Hematopoietic multipotent progenitor cell treated with erythropoietin and hydrocortisone succinate and interleukin-3 and kit ligand, for 15 days (in vitro differentiated cells): Measurements from ENCODE around the gene CCR4.
"Not testable (repeated sequence)": the region's sequence is repeated elsewhere in the genome, so short reads cannot be mapped to it uniquely, and the experiment has no call there.

ENCODE experiments used
- DNase-seq: peaks from one replicate; pipeline ENCODE4 v3.0.0-alpha.2; 2015; ENCODE audit warnings: low spot score

Gene CCR4

DNA sequence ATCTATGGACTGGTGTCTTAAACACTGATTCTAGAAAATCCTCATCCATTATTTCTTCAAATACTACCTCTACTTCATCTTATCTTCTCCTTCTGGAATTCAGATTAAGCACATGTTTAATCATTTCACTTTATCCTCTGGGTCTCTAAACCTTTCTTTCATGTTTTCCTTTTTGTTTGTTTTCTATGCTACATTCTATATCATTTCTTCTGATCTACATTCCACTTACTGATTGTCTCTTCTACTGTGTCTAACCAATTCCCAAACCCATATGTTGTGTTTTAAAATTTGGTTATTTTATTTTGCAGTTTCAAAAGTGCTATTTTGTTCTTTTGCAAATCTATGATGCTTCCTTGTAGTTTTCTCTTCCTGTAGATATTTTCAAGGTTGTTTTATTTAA lies 31.7 kb downstream of the CCR4 start:
- no peak for DNase-seq

DNA sequence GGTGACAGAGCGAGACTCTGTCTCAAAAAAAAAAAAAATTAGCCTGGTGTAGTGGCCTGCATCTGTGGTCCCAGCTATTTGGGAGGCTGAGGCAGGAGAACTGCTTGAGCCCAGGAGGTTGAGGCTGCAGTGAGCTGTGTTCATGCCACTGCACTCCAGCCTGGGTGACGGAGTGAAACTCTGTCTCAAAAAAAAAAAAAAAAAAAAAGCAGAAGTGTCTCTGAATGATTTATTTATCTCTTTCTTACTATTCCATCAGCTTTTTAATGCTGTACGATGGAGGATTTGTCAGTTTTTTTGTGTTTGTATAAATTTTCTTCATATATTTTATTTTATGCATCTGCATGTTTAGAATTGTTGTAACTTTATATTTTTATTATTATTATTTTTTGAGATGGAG lies 33.5 kb downstream of the CCR4 start:
- DNase-seq, result not testable (repeated sequence)

DNA sequence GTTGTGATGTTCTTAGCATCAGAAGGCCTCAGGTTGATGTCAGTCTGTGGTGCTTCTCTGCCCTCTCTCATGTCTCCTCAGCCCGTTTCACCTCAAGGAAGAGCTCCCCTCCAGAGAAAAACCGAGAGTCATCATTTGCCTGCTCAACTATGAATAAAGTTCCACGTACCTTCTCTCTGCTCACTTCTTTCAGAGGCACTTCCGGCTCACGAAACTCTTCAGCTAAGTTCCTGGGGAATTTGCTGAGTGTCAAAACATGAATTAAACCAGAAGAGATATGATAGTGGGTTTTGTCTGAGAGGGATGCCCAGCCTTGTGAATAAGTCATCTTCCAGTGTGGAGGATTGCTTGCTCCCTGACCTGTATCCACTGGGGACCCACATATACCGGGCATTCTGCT lies 37.7 kb downstream of the CCR4 start:
- no peak for DNase-seq

DNA sequence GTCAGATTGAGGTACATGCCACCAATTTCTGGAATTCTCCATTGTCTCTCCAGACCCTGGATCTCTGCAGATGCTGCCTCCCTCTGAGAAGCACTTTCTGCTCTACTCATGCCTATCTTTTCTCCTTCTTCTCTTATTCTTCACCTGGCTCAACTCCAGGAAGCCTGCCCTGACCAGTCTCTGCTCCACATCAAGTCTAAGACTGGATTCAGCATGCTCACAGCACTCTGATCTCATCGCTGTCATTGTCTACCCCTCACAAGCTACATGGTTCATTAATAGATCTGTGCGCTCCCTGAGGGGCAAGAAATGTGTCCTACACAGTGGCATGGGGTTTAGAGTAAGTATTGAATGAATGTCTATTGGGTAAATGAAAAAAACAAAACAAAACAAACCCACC lies 38.7 kb downstream of the CCR4 start:
- DNase-seq, result no peak

DNA sequence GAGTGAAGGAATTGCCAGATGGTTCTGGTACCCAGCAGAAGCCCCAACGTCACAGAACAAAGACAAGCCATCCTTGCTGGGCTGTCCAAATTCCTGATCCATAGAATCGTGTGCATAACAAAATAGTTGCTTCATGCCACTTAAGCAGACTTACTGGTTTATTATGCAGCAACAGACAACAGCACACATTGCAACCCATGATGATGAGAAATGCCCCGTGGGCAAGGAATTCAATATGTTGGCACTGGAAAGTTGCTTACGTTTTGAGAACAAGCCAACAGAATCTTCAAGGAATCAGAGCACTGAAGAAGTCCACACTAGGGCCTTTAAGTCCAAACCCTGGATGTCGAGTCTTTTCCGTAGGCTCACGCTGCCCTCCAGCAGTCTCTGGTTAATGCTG lies 40.3 kb downstream of the CCR4 start:
- no peak for DNase-seq

DNA sequence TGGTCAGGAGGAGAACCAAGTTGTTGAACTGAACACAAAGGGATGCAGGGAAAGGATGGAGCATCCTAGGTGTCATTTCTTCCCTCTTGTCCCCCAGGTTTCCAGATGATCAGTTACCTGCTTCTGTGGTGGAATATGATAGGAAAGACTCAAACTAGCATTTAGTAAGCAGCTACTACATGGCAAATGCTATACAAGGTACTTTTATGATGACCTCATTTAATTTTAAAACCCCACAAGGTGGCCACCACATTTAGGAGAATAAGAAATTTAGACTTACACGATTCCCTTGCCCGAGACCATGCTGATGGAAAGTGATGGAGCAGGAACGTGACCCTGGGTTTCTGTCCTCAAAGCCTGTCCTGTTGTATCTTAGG lies 40.9 kb downstream of the CCR4 start:
- DNase-seq, result no peak

DNA sequence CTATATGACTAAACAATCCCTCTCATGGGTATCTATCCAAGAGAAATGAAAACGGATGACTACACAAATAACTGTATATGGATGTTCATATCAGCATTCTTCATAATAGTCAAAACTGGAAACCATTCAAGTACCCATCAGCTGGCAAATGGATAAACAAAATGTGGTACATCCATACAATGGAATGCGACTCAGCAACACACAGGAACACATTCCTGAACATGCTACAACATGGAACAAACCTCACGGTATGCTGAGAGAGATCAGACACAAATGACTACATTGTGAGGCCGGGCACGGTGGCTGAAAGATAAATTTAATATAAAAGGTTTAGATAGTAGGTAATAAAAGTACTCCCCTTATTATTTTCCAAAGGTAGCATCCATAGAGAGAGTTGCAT lies 42.6 kb downstream of the CCR4 start:
- no peak for DNase-seq

DNA sequence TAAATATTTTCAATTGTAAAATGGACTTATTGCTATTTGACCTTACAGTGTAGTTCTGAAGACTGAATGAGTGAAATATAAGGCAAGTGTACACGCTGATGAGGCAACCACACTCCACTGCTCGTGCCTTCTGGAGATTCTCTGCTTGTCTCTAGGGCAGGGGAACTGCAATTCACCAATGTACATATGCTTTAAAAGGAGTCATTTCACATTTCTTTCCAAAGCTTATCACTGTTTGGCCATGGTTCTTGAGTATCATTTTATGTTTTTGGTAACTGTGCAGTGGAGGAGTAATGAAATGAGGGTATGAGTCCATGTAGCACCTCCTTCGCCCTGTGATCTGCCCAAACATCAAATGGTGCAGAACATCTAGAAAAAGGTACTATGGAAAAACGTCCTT lies 43.7 kb downstream of the CCR4 start:
- no peak for DNase-seq

DNA sequence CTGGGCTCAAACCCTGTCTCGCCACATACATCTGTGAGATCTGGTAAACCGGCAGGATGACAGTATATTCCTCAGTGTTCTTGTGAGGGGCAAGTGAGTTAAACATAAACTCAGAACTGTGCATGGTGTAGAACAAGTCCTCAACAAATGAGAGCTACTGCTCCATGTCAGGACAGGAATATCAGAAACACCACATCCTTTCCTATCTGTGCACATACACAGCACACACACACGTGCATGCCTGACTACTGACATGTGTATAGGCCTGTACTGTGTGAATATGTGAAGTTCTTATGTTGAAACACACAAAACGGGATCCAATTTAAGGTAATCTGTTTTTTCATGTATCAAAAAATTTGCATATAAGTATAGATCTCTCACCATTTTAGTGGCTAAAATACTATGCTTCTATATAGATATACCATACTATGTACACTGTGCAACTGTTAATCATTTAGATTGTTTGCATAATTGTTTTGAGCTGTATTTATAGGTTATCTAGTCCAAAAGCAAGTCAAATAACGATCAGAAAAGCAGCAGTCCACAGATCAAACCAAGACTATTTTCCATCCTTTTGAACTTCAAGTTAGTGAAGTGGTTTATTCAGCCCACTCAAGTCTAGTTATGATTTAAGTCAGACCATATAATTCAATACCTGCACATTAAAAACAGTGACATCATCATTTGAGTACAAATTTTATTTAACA lies 44.8 kb downstream of the CCR4 start:
- no peak for DNase-seq

DNA sequence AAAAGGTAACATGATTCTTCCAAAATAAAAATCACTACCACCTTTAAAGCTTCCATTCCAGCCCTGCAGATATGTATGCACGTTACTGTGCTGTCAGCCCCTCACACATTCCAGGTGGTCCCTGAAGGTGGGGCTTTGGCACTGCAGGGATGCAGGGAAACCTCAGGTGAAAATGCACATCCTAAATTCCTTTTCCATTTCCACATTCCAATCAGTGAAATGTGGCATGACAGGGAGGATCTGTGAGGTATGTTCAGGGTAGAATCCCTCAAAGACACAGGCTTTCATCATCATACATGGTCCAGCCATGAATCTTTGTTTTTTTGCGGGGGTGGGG lies 45.3 kb downstream of the CCR4 start:
- no peak for DNase-seq

DNA sequence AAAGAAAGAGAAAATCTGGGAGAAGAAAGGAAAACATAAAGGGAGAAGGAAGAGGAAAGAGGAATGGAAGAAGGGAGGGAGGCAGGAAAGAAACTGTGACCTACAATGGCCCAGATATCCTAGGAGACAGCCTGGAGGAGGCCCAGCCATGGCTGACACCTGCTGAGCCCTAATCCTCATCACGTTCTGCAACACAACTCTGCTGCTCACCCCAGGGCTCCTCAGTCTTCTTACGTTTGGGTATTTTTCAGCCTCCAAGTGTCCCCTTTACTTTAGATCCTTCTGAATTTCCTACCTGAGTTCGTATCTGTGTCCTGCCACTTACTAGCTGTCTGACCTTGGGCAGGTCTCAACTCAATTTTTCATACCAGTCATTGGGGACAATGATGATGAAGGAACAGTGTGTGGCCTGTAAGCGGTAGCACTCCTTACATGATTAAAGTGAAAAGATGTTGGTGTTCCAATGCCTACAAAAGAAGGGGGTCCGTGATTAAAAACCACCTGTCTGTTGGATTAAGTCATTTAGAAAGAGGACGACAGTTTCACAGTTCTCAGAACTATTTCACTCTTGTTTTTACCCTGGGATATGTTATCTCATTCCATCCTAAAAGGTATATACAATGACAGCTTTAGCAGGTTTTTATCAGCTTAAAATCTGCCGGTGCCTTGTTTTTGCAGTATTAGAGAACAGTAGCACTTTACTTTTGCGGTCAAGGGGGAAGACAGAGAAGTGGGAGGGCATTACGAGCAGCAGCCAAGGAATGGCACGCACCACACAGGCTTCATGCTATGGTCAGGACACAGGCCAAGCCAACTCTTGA lies 47.4 kb downstream of the CCR4 start:
- DNase-seq, result no peak

DNA sequence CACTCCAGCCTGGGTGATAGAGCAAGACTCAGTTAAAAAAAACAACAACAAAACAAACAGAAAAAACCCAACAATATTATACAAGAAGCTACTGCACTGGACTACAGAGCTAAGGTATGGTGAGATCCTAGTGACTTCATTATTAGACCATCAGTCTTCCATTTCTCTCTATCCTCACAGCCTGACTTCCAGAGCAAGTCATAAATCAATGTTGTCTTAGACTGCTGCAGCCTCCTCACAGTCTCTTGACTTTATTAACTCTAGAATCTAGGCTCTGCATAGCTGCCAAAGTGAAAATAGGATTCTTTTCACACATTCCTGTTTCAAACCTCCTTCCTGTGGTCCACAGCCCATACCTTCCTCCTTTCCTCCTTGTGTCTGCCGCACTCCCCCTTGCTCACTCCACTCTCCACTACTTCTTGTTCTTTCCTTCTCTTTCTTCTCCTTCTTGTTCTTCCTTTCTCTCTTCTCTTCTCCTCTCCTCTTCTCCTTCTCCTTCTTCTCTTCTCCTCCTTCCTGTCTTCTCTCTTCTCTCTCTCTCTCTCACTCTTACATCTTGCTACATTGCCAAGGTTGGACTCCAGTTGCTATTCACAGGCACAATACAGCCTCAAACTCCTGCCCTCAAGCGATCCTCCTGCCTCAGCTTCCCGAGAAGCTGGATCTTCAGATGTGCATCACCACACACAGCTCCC lies 49.4 kb downstream of the CCR4 start:
- DNase-seq, result no peak

DNA sequence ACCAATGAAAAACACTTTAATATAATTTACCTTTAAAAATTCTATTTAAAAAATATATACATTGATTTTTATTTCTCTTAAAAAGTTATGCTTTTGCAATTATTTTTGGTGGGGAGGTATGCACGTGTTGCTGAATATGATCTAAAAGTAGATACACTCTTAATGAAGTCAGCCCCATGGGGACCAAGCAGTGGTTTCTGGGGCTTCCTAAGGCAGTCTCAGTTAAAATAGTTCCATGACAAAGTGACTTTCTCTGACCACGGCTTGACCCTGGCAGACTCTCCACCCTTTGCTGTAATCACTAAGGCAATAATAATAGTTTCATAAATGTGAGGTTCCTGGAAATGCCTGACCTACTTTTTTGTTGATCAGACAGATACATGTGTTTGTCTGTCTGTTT lies 50.4 kb downstream of the CCR4 start:
- no peak for DNase-seq

DNA sequence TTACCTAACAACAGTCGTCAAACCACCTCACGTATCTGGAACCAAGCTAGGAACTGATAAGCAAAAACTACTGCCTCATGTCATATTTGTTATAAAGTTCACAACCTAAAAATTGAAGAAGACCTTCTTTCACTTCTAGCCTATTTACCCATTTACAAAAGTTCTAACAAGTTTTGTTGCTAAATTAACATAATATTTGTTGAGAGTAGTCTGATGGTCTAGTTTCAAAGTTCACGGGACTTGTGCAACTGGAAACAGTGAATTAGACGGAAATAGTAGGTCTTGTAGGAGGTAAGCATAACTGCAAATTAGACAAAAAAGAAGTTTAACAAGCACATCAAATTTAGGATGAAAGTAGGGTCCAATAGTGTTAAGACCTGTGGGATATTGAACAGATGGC lies 51.9 kb downstream of the CCR4 start:
- no peak for DNase-seq

DNA sequence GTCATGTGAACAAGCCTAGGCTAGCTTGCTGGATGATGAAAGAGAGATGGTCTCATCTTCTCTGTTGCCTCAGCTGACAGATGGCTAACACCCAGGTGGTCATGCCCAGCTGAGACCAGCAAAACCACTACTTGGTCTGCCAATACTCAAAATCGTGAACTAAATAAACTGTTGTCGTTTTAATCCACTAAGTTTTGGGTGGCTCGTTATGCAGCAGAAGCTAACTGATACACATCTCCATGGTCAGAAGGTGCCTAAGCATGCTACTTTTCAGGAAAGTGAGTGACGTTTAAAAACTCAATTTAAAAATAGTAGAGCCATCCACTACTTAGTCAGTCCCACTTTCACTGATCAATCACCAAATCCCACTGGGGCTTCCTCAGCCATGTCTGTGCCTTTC lies 52.8 kb downstream of the CCR4 start:
- DNase-seq, result no peak

DNA sequence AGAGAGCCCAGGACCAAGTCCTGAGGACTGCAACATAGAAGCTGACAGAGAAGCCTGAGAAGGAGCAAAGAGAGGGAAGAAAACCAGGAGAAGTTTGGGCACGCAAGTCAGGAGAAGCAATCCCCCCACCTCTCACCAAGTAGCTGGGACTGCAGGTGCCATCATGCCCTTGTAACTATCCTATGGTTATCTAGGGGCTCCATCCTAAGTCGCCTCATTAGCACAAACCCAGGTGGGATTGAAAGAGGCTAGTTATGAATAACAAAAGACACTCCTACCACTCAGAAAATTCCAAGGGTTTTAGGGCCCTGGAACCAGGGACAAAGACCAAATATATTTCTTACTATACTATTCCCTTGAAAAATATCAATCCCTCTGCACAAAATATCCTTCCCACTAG lies 53.5 kb downstream of the CCR4 start:
- DNase-seq, result no peak
